Stimulated activated CD8-positive, alpha-beta memory T cell treated with anti-CD3 and anti-CD28 coated beads, Interleukin-12 subunit alpha, Interleukin-12 subunit beta, amount 100 ng/mL, for 1 hour (primary cell): ENCODE measurements around the gene CA4.
"Not testable (repeated sequence)": the region's sequence is repeated elsewhere in the genome, so short reads cannot be mapped to it uniquely, and the experiment has no call there.

Experiments used
- DNase-seq: peaks from one replicate; pipeline ENCODE4 v3.0.0-alpha.2; 2020; ENCODE audit warnings: low read depth

Gene CA4

DNA sequence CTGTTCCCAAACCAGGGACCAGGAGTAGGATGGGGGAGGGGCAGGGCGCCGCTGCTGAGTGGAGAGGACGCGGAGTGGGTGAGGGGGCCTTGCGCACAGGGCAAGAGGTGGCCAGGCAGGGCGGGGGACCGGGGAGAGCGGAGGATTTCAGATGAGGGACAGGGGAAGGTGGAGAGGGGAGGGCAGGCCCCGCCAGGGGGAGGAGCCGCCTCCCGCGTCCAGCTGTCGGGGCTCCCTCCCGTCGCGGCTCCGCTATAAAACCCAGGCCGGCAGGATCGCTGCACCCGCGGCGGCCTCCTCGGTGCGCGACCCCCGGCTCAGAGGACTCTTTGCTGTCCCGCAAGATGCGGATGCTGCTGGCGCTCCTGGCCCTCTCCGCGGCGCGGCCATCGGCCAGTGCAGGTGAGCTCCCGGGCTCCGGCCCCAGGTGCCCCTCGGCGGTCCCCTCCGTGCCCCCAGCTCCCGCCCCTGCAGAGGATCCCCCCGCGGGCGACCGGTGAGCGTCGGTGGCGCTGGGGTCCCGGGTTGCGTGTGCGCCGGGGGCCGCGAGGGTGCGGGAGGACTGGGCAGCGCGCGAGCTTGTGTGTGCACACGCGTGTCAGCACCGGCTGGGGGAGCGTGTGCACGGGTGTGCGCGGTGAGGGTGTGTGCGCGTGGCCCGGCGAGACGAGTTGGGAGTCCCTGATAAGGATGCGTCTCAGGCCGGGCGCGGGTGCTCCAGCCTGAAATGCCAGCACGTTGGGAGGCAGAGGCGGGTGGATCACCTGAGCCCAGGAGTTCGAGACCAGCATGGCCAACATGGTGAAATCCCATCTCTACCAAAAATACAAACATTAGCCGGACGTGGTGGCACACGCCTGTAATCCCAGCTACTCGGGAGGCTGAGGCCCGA lies at the start of gene CA4:
CA4 (plus strand) TSS at position 283 of the 892 bp plus-strand sequence; CDS start at position 345, 62 bp downstream.
- no peak for DNase-seq

DNA sequence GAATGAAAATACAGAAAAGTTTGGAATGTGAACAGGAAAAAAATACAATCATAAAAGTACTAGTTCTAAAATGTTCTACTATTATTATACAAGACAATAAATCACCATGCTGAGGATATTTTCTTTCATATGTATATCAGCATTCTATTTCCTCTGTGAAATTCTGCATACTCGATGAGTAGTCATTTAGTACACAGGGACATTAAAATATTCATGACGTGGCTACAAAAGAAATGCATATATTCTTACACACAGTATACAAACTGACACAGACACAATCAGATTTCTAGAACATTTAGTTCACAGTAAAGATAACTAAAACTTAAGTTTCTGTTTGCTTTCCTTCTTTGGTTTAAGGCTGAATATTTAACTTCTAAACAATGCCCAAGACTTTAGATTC lies 49.2 kb upstream of the CA4 start:
- not testable (repeated sequence) for DNase-seq

DNA sequence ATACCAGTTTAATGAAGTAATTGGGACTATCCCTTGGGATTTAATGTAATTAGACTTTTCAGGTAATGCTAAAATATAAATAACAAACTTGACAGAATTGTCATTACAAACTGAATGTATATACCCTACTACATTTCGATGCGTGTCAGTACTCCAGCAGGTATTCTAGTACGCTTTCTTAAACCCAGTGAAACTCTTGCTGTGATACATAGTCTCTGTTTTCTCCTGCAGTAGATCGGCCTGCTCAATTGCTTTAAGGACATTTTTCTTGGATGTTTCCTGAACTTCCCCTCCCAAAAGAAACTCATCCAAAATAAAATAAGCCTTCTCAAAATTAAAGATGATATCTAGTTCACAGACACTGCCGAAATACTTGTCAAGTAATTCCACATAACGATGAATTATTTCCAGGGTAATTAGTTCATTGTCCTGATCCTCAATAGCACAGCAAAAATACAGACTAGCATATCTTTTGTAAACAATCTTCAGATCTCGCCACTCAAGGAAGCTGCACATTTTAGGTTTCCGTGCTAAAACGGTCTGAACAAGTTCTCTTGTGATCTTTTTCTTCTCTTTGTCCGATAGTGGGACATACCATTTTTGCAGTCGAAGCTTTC lies 47.6 kb upstream of the CA4 start:
- DNase-seq = not testable (repeated sequence)

DNA sequence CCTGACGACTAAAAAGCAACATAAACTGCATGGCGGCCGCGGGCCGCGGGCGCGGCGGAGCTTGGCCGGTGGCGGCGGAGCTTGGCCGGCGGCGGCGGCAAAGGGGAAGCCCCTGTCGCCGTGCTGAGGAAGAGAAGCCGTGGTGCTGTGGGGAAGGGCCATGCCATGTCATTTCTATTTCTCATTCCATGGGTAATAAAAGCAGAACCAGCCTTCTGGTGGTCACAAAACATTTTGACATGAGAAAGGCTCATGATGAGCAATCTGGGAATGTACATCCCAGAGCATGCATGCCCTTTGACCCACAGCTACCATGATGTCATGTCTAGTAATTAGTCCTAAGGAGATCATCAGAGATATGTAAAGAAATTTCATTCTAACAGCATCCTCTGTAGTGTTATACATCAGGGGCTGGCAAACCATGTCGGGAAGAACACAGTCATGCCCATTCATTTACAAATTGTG lies 47.1 kb upstream of the CA4 start:
- no peak for DNase-seq

DNA sequence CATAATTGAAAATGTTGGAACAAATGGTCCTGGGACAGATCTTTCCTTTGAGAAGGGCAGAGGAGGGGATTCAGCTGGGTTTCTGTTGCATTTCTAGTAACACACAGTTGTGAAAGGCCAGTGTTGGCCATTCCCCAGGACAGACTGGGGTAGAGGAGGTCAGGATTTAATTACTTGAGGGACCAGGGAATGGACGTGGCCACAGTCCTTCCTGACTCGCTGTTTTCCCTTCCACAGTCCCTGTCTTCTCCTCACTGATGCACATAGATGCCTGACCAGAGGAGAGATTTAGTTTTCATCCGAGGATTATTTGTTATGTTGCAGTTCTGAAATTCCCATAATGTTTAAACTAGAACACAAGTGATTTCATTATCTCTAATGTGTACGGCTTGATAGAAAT lies 45.8 kb upstream of the CA4 start:
- DNase-seq = no peak

DNA sequence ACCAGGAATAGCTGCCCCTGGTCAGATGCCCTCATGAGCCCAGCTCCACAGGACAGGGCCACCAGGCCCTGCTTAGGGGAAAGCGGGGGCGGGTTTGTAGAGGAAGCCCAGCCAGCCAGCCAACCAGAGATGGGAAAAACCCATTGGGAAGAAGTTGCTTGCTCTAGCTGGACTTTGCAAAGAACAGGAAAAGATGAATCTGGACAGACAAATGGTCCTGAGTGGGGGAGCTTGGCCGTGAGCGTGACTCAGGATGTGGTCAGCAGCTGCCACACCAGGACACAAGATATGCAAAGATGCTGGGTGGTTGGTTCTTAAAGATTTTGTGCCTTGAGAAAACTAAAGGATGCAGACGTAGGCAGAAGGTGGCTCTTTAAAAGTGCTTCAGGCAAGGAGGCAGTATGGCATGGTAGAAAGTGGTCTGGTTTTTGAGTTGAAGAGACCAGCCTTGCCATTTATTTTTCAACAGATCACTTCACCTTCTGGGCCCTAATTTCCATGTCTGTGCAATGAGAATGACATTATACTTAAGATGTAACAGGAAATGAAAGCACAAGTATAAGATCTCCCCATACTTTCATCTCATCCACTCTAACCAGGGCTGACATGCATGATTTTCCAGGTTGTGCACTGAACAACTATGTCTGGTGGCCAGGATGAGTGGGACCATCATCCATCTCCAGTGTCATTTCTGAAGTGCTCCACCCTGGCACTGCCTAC lies 43.3 kb upstream of the CA4 start:
- no peak for DNase-seq

DNA sequence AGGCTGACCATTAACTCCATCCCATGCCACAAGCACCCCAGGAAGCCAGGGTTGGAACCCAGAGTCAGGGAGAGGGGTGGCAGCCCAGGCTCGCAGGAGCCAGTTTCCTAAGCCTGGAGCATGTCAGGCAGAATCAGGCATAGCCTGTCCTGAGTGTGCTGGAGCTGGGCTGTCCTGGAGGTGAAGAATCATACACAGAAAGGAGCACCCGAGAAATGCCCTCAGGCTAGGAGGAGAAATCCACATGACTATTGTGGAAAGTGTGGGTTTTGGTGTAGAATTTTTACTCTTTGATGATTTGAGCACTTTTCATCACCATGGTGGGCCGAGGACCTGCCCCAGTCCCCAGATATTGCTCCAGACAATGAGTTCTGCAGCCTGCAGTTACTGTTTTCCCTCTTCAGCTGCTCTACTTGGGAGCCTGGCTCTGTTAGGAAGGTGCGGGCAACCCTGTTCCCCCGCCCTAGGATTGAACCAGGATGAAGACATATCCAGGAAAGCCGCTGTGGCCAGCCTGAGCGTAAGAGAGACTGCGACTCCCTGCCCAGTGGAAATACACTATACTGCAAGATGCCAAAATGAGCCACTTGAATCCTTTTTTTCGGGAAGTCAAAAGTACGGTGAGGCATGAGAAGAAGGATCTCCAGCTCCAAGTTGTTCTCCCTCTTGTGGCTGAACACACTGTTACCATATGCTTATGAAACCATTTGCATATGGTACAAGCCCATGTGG lies 42.1 kb upstream of the CA4 start:
- DNase-seq = no peak

DNA sequence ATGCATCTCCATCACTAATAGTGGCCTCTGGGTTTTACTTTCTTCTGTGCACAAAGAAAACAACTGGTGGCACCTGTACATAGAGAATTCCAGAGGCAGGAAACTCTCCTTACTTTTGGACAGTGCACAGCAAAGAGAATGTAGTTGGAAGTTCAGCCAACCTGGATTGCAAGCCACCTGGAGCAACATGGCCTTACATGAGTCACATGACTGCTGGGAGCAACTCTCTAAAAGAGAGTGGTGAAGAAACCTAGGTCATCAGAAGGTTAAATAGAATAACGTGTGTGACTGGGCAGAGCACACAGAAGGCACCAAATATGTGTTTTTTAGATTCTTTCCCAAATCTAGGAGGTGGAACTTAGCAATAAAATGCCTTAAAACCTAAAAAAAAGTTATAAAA lies 41.5 kb upstream of the CA4 start:
- not testable (repeated sequence) for DNase-seq

DNA sequence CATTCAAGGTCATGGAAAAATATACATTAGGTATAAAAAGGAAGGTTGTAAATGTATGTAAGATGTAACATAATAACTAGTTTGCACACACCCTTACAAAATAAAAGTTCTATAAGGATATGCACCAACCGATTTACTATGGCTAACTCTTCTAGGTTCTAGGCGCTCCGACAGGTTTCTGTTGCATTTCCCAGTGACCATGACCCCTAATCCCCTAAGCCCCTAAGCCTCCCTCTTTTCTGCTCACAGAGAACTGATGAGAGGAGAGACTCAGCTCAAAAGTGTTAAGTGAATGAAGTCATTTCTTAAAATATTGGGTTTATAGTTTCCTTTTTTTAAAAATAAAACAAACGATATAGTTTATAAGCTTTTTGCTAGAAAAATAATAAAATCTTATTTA lies 41.1 kb upstream of the CA4 start:
- DNase-seq = no peak

DNA sequence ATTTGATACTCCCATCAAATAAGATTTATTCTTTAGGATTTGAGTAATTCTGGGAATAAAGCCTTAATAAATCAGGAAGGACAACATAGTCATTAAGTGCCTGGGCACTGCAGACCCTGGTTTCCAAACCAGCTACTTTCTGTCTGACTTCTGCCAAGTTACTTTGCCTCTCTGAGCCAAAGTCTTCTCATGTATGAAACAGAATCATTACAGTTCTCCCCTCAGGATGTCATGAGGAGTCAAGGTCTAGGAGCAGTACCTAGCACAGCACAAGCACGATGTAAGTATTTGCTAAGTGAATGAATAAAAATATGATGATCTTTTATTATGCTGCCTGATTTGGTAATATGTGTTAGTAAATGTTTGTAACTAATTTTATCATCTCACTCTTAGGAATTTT lies 40.6 kb upstream of the CA4 start:
- no peak for DNase-seq

DNA sequence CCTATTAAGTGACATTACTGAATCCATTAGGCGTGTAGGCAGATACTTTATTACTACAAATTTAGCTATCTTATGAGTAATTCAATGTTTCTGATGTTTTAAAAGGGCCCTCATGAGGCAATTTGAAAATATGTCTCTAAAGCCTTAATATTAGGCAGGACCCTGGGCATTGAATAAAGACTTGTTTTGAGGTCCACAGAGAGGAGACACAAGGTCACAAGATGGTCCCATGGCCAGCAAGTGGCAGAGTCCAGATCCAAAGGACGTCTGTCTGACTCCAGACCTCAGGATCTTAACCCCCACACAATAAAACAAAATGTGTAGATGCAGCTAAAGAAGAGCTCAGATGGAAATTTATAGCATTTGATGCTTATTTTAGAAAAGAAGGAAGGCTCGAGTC lies 39.2 kb upstream of the CA4 start:
- no peak for DNase-seq

DNA sequence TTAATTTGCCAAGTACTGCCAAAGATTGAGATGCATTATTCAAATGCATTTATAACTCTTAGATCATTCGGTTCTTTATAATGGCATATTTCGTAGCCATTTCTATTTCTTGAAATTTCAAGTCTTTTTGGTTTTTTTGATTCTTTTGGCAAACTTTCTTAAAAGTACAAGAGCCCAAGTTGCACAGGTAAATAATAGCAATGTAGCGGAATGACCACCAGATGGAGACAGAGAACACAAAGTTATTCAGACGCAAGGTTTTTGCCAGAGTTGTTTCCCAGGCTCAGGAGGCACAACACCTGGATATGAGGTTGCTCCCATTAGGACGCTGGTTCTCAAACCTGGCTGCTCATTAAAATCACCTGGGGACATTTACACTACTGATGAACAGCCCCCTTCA lies 38.1 kb upstream of the CA4 start:
- not testable (repeated sequence) for DNase-seq

DNA sequence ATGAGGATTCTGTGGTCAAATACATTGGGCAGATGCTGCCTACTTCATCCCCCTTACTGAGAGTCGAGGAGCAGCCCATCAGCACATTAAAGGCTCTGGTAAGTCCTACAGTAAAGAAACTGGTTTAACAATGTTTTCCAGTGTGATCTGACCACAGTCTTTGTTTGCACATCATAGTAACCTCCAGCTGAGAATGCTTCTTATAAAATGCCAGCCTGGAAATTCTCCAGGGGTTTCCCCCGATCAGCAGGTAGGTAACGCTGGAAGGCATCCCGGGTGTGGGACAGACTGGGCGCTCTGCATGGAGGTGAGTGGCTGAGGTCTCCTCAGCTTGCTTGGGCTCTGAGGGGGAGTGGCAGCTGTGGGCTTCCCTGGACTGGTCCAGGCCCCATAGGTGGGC lies 34.4 kb upstream of the CA4 start:
- not testable (repeated sequence) for DNase-seq

DNA sequence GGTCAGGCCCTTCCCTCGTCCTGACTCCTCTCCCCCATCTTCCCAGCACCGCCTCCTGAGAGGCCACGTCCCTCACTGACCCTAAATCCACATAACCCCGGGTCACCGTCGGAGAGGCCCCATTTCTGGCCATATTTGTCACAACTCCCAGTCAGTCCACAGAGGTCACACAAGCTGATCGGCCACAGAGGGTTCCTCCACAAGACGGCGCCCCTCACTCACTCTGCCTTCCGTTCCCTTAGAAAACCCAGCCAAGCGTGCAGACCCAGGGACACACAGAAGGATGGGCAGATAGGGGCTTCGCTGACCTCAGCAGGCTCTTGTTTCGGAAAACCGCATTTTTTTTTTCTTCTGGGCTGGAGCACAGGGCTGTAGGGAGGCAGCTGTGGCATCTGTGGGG lies 33.6 kb upstream of the CA4 start:
- not testable (repeated sequence) for DNase-seq

DNA sequence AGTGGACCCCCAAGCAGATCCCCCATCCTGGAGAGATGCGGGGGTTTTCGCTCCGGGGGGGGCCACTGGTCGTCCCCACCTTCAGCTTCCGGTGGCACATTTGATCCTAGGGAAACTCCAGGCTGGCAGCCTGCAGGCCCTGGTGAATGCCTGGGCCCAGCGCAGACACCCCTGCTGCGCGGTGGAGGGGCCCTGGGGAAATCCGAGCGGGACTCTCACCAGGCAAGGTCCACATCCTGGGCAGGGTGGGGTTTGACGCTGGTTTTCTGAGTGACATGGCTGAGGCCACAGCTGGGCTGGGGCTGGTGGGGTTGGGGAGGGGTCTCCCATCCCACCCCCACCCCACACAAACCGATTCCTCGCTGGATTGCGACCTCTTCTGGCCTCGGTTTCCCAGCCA lies 30.6 kb upstream of the CA4 start:
- DNase-seq = not testable (repeated sequence)

DNA sequence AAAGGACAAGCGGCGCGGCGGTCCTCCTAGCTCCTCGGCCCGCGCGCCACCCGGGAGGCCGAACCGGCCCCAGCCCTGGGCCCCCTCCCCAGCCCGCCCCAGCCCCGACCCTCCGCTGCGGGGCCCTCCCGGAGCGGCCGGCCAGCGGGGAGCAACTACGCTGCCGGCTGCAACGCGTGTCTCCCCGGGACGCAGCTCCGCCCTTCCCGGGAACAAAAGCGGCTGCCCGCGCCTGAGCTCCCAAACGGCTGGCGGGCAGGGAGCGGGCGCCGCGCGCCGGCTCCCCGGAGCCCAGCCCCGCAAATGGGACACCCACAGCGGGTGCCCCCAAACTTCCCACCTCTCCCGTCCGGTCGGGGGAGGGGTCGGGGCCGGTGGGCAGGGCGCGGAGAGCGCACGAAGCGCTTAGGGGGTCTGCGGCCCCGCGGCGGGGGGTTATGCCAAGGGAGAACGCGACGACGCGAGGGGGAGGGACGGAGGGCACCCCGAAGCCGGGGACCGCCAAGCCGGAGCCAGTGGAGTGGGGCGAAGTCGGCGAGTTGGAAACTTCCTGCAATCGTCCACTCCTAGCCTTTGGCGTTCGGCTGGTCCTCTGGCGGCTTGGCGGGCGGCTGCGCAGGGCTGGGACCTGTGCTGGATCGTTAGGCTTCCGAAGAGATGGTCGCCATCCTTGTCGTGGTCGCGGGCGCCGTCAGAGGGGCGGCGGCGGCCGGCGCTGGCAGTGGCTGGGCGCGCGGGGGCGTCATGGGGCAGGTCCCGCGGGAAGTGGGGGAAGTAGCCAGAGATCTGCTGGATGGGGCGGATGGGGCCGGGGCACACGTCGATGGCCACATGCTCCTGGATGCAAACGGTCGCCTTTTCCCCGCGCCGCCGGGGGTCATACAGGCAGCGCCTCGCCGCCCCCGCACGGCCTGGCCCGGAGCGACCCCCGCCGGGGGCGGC lies 29.7 kb upstream of the CA4 start:
- not testable (repeated sequence) for DNase-seq

DNA sequence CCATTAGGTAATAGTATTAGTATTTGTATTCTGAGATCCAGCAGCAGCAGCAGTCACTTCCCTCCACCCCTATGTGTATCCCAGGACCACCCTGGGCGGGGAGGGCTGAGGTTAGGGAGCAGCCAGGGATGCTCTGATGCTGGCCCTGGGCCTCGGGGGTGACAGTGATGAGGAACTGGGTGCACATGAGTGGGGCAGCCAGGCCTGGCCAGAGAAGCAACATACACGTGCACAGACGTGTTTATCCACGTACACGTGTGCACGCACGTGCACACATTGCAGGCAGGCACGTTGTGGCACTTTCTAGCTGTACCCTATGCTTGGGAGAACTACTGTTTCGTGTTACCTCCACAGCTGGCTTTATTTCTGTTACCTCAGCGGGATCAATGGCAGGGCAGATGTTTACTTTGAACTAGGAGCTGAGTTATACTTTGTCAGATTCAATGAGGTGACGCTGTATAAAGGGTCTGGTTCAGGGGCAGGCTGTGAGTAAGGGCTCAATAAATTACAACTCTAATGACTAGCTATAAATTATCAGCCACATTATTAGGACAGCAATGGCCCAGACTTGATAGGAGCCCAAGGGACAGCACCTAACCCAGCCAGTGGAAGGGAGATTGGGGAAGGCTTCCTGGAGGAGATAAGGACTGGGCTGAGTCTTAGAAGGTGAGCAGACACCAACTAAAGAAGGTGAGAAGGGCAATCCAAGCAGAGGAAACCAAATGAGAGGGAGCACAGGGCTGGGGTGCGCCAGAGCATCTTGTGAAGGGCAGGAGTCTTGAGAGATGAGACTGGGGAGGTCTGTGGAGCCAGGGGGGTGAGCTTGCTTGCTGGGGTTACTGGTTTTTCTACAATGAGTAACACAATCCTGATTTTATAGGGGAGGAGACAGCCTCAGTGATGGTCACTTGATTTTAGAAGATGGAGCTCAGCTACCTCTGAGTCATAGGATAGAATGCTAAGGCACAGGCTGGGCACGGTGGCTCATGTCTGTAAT lies 22.4 kb upstream of the CA4 start:
- no peak for DNase-seq

DNA sequence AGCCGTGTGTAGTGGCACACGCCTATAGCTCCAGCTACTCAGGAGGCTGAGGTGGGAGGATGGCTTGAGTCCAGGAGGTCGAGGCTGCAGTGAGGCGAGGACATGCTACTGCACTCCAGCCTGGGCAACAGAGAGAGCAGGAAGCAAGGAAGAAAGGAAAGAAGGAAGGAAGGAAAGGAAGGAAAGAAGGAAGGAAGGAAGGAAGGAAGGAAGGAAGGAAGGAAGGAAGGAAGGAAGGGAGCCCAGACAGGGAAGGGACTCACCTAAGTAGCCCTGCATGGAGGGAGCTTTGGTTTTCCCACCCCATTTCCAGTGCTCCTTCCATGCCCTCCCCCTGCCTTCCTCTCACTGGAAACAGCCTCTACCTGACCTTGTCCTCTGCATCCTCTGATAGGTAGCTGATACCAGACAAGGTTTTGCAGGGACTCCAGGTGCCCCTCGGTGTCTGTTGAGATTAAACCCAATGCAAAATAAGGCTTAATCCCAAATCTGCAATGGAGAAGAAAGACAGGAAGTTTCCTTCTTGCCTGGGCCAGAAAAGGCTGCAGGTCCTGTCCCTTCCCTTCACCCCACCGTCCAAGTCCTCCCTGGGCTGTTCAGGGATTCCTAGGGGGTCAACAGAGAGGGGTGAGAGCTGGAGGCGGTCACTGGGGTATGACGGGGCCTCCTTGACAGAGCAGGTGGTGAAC lies 21.5 kb upstream of the CA4 start:
- DNase-seq = no peak

DNA sequence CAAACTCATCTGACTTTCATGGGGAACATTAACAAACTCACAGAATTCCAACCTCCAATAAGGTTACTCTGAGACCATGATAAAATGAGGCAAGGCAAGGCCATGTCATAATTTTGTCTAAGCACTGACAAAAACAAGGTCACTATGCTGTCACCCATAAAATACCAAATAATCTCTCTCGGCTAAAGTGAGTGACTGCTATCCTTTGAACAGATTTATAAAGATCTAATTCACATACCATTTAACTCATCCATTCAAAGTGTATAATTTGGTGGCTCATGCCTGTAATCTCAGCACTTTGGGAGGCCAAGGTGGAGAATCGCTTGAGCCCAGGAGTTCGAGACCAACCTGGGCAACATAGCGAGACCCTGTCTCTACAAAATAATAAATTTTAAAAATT lies 20.6 kb upstream of the CA4 start:
- DNase-seq = no peak
